ENCODE data around the gene RGS4. TPM values are rescaled to one million over a fixed set of nuclear protein-coding genes. Genes with fewer than 3 reads are reported as not detected.

Gene RGS4
- total and polyA plus RNA-seq, 10 donors = 0.38 to 3.8 (median 1.6) TPM

GRCh38 chr1:163076446-163076845 is 7.3 kb downstream of the RGS4 start:
- 91 to 94% (median 93%) methylated on average over 3 of the region's 3 CpGs for WGBS, 5 donors
- intact Hi-C loops (cut with DNase I; ENCODE audit: low total_unique reads) = loop anchor here (10.0 kb wide), 2 partner anchors 98 to 238 kb away; no protein-coding TSS in a partner anchor
- no peak for TF ChIP-seq POLR2AphosphoS5 (IDR thresholded peaks at IDR 0.05)
- no peak for TF ChIP-seq POLR2A (IDR thresholded peaks at IDR 0.05)
- no peak for TF ChIP-seq CTCF (IDR thresholded peaks at IDR 0.05 in 8 of 11, conservative IDR thresholded peaks at IDR 0.05 in 3 of 11)

DNA sequence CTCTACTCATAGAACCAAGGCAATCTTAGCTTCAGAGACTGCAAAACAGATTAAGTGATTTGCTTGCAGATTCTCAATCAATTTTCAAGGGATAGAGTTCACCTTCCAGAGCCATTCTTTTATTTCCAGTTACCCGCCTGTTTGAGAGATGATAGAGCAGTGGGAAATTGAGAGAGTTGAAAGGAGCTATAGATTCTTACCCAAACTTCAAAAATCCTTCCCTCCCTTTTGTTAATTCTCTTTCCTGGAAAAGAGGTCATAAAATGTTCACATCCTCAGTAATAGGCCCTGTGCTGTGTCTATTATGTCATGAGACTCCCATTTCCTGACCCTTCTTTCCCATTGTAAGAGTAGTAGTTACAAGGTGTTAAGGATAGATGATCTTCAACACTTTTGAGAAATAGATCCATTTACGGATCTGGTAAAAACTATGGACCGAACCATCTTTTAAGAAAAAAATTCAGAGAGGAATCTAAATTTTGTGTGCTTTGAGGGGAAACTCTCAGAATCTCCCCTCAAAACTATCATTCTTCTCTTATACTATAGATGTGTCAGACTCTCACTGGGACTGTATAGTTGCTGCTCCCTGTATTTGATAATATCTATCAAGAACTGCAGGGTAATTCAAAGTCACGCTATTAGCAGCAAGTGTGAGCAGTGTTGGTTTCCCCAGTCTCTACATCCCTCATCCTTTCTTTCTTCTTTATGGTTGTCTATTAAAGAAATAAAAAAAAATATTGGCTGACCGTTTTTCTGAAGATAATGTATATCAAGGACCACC is 8.0 kb downstream of the RGS4 start:
- H3K27ac ChIP-seq = no peak overlapping the region
- WGBS, 5 donors = 86 to 94% (median 87%) methylated on average over 5 of the region's 5 CpGs
- H3K4me3 ChIP-seq = no peak overlapping the region
- peaks cover 0 to 3% (median 0%) of the 10 kb centered on the region in 8 donors for H3K9me3 ChIP-seq
- intact Hi-C loops (cut with DNase I; ENCODE audit: low total_unique reads) = loop anchor here (10.0 kb wide), 2 partner anchors 98 to 238 kb away; no protein-coding TSS in a partner anchor
- no peaks in the 10 kb centered on the region for H3K36me3 ChIP-seq
- peaks cover 0 to 11% (median 0%) of the 10 kb centered on the region in 7 donors for H3K27me3 ChIP-seq (replicated peaks in 1 of 7)
- TF ChIP-seq POLR2A (IDR thresholded peaks at IDR 0.05) (no peak), CTCF (IDR thresholded peaks at IDR 0.05 in 8 of 11, conservative IDR thresholded peaks at IDR 0.05 in 3 of 11) (no peak), POLR2AphosphoS5 (IDR thresholded peaks at IDR 0.05) (no peak)
- DNase-seq = no peak
- H3K4me1 ChIP-seq = no peaks in the 10 kb centered on the region

More at GRCh38 chr1:163076446-163076845, 7.3 kb downstream of the RGS4 start:
- no peak for DNase-seq
- Histone ChIP-seq H3K36me3 (no peaks in the 10 kb centered on the region), H3K27me3 (replicated peaks in 1 of 7) (peaks cover 0 to 18% (median under 1%) of the 10 kb centered on the region in 7 donors), H3K27ac (no peak overlapping the region), H3K4me3 (no peak overlapping the region), H3K4me1 (no peaks in the 10 kb centered on the region), H3K9me3 (peaks cover 0 to 3% (median 0%) of the 10 kb centered on the region in 8 donors)

DNA sequence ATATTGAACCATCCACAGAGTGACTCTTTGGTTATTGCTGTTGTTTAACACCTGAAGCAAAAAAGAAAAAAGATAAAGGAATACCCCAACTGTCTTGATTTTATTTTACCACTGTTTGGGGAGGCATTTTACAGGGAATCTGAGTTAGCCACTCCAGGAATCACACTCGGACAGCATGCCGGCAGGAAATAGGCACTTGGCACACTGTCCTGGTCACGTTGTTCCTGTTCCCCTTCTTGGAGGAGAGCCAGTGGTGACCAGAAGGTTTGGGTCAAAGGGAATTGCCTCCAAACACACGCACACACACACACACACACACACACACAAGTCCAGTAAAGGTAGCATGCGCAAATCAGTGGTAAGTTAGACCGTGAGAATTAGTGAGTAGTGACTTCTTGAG is 13.8 kb downstream of the RGS4 start:
- Histone ChIP-seq H3K27ac (peak overlapping the region in 3 of 8 donors; percentile 18 to 52 (median 43)), H3K36me3 (no peaks in the 10 kb centered on the region), H3K9me3 (peaks cover 0 to 3% (median 0%) of the 10 kb centered on the region in 8 donors), H3K4me1 (peaks cover 0 to 12% (median 0%) of the 10 kb centered on the region in 6 donors), H3K4me3 (no peak overlapping the region), H3K27me3 (replicated peaks in 1 of 7) (no peaks in the 10 kb centered on the region)
- no peak for DNase-seq
- TF ChIP-seq CTCF (IDR thresholded peaks at IDR 0.05 in 8 of 11, conservative IDR thresholded peaks at IDR 0.05 in 3 of 11) = no peak
- peak in 1 of 3 donors; percentile 41 for TF ChIP-seq POLR2AphosphoS5 (IDR thresholded peaks at IDR 0.05)
- no peak for TF ChIP-seq POLR2A (IDR thresholded peaks at IDR 0.05)
- intact Hi-C loops (cut with DNase I; ENCODE audit: low total_unique reads) = no loop called here
- WGBS, 5 donors = 47 to 66% (median 52%) methylated on average over 6 of the region's 6 CpGs

- no peak for DNase-seq
- 77 to 91% (median 88%) methylated on average over 1 of the region's 1 CpG for WGBS, 5 donors
Measured at GRCh38 chr1:163083690-163084089, 14.5 kb downstream of the RGS4 start.

More at GRCh38 chr1:163083690-163084089, 14.5 kb downstream of the RGS4 start:
- Histone ChIP-seq H3K9me3 (peaks cover 0 to 3% (median 0%) of the 10 kb centered on the region in 8 donors), H3K36me3 (no peaks in the 10 kb centered on the region), H3K4me3 (no peak overlapping the region), H3K27ac (peak overlapping the region in 3 of 8 donors; percentile 3 to 52 (median 18)), H3K4me1 (peaks cover 0 to 12% (median 0%) of the 10 kb centered on the region in 6 donors), H3K27me3 (replicated peaks in 1 of 7) (no peaks in the 10 kb centered on the region)
- intact Hi-C loops (cut with DNase I; ENCODE audit: low total_unique reads) = no loop called here
- TF ChIP-seq CTCF (IDR thresholded peaks at IDR 0.05 in 8 of 11, conservative IDR thresholded peaks at IDR 0.05 in 3 of 11) (no peak), POLR2A (IDR thresholded peaks at IDR 0.05) (no peak), POLR2AphosphoS5 (IDR thresholded peaks at IDR 0.05) (no peak)
